ENCODE results near the gene ALG9. TPM values are rescaled to one million over a fixed set of nuclear protein-coding genes. Genes with fewer than 3 reads are reported as not detected.
A peak's percentile ranks its signal among the peaks of the same experiment; 100 is the strongest.

ALG9 gene
- total and polyA plus RNA-seq, 9 donors, result 21.2 to 29.7 (median 25.0) TPM

GRCh38 chr11:111852103-111852502, 19.3 kb downstream of the ALG9 start:
- H3K4me3 ChIP-seq (ENCODE audit: low read length), result no peak overlapping the region
- H3K27me3 ChIP-seq (ENCODE audit: control insufficient read depth, insufficient read depth, low read length), result no peaks in the 10 kb centered on the region
- no CpG with 5 or more reads among the region's 2 CpGs for WGBS (ENCODE audit: insufficient coverage)
- H3K36me3 ChIP-seq (ENCODE audit: control insufficient read depth, insufficient read depth, low read length), result peaks cover 45% of the 10 kb centered on the region
- no peak for DNase-seq
- no peaks in the 10 kb centered on the region for H3K9me3 ChIP-seq (replicated peaks; ENCODE audit: control insufficient read depth, low read depth, low read length)
- no peak overlapping the region for H3K27ac ChIP-seq (ENCODE audit: low read length)
- H3K4me1 ChIP-seq (ENCODE audit: control insufficient read depth, insufficient read depth, low read length), result no peaks in the 10 kb centered on the region

GRCh38 chr11:111851636-111852035, 19.7 kb downstream of the ALG9 start:
- H3K27me3 ChIP-seq (ENCODE audit: control insufficient read depth, insufficient read depth, low read length), result no peaks in the 10 kb centered on the region
- H3K4me3 ChIP-seq (ENCODE audit: low read length), result no peak overlapping the region
- no peaks in the 10 kb centered on the region for H3K9me3 ChIP-seq (replicated peaks; ENCODE audit: control insufficient read depth, low read depth, low read length)
- DNase-seq, result no peak
- no peaks in the 10 kb centered on the region for H3K4me1 ChIP-seq (ENCODE audit: control insufficient read depth, insufficient read depth, low read length)
- peaks cover 47% of the 10 kb centered on the region for H3K36me3 ChIP-seq (ENCODE audit: control insufficient read depth, insufficient read depth, low read length)
- H3K27ac ChIP-seq (ENCODE audit: low read length), result no peak overlapping the region

GRCh38 chr11:111851067-111851466, 20.3 kb downstream of the ALG9 start:
- peaks cover 47% of the 10 kb centered on the region for H3K36me3 ChIP-seq (ENCODE audit: control insufficient read depth, insufficient read depth, low read length)
- WGBS (ENCODE audit: insufficient coverage), result 100% methylated on average over 1 of the region's 8 CpGs
- no peaks in the 10 kb centered on the region for H3K4me1 ChIP-seq (ENCODE audit: control insufficient read depth, insufficient read depth, low read length)

GRCh38 chr11:111849631-111850030, 21.8 kb downstream of the ALG9 start:
- H3K4me1 ChIP-seq (ENCODE audit: control insufficient read depth, insufficient read depth, low read length), result no peaks in the 10 kb centered on the region
- H3K9me3 ChIP-seq (replicated peaks; ENCODE audit: control insufficient read depth, low read depth, low read length), result no peaks in the 10 kb centered on the region
- no peaks in the 10 kb centered on the region for H3K27me3 ChIP-seq (ENCODE audit: control insufficient read depth, insufficient read depth, low read length)
- H3K4me3 ChIP-seq (ENCODE audit: low read length), result no peak overlapping the region
- no peak for DNase-seq
- H3K36me3 ChIP-seq (ENCODE audit: control insufficient read depth, insufficient read depth, low read length), result peaks cover 43% of the 10 kb centered on the region
- no CpG with 5 or more reads among the region's 3 CpGs for WGBS (ENCODE audit: insufficient coverage)
- H3K27ac ChIP-seq (ENCODE audit: low read length), result no peak overlapping the region

More at GRCh38 chr11:111851067-111851466, 20.3 kb downstream of the ALG9 start:
- H3K9me3 ChIP-seq (replicated peaks; ENCODE audit: control insufficient read depth, low read depth, low read length), result no peaks in the 10 kb centered on the region
- no peak overlapping the region for H3K27ac ChIP-seq (ENCODE audit: low read length)
- H3K27me3 ChIP-seq (ENCODE audit: control insufficient read depth, insufficient read depth, low read length), result no peaks in the 10 kb centered on the region
- DNase-seq, result no peak
- no peak overlapping the region for H3K4me3 ChIP-seq (ENCODE audit: low read length)

- H3K9me3 ChIP-seq (replicated peaks; ENCODE audit: control insufficient read depth, low read depth, low read length), result no peaks in the 10 kb centered on the region
- no peak for DNase-seq
- H3K4me3 ChIP-seq (ENCODE audit: low read length), result no peak overlapping the region
- 67% methylated on average over 1 of the region's 1 CpG for WGBS (ENCODE audit: insufficient coverage)
- H3K27ac ChIP-seq (ENCODE audit: low read length), result no peak overlapping the region
- no peaks in the 10 kb centered on the region for H3K27me3 ChIP-seq (ENCODE audit: control insufficient read depth, insufficient read depth, low read length)
- H3K36me3 ChIP-seq (ENCODE audit: control insufficient read depth, insufficient read depth, low read length), result peaks cover 46% of the 10 kb centered on the region
- H3K4me1 ChIP-seq (ENCODE audit: control insufficient read depth, insufficient read depth, low read length), result no peaks in the 10 kb centered on the region
These were observed 24.7 kb downstream of the ALG9 start for GRCh38 chr11:111846636-111847035.

- DNase-seq, result no peak
- no peaks in the 10 kb centered on the region for H3K4me1 ChIP-seq (ENCODE audit: control insufficient read depth, insufficient read depth, low read length)
- no peaks in the 10 kb centered on the region for H3K9me3 ChIP-seq (replicated peaks; ENCODE audit: control insufficient read depth, low read depth, low read length)
- H3K4me3 ChIP-seq (ENCODE audit: low read length), result no peak overlapping the region
- H3K27ac ChIP-seq (ENCODE audit: low read length), result no peak overlapping the region
- no CpG with 5 or more reads among the region's 2 CpGs for WGBS (ENCODE audit: insufficient coverage)
- H3K36me3 ChIP-seq (ENCODE audit: control insufficient read depth, insufficient read depth, low read length), result peaks cover 44% of the 10 kb centered on the region
- no peaks in the 10 kb centered on the region for H3K27me3 ChIP-seq (ENCODE audit: control insufficient read depth, insufficient read depth, low read length)
These were observed 25.3 kb downstream of the ALG9 start for GRCh38 chr11:111846063-111846462.

- 59% methylated on average over 3 of the region's 7 CpGs for WGBS (ENCODE audit: insufficient coverage)
- H3K27ac ChIP-seq (ENCODE audit: low read length), result no peak overlapping the region
- H3K4me3 ChIP-seq (ENCODE audit: low read length), result no peak overlapping the region
- H3K4me1 ChIP-seq (ENCODE audit: control insufficient read depth, insufficient read depth, low read length), result no peaks in the 10 kb centered on the region
- H3K36me3 ChIP-seq (ENCODE audit: control insufficient read depth, insufficient read depth, low read length), result peaks cover 40% of the 10 kb centered on the region
- H3K27me3 ChIP-seq (ENCODE audit: control insufficient read depth, insufficient read depth, low read length), result no peaks in the 10 kb centered on the region
- no peaks in the 10 kb centered on the region for H3K9me3 ChIP-seq (replicated peaks; ENCODE audit: control insufficient read depth, low read depth, low read length)
- DNase-seq, result no peak
These were observed 25.9 kb downstream of the ALG9 start for GRCh38 chr11:111845276-111846028.

- no peak overlapping the region for H3K27ac ChIP-seq (ENCODE audit: low read length)
- no peaks in the 10 kb centered on the region for H3K27me3 ChIP-seq (ENCODE audit: control insufficient read depth, insufficient read depth, low read length)
- H3K9me3 ChIP-seq (replicated peaks; ENCODE audit: control insufficient read depth, low read depth, low read length), result no peaks in the 10 kb centered on the region
- peaks cover 36% of the 10 kb centered on the region for H3K36me3 ChIP-seq (ENCODE audit: control insufficient read depth, insufficient read depth, low read length)
- 67% methylated on average over 1 of the region's 5 CpGs for WGBS (ENCODE audit: insufficient coverage)
- no peak overlapping the region for H3K4me3 ChIP-seq (ENCODE audit: low read length)
- H3K4me1 ChIP-seq (ENCODE audit: control insufficient read depth, insufficient read depth, low read length), result no peaks in the 10 kb centered on the region
- DNase-seq, result no peak
These were observed 27.7 kb downstream of the ALG9 start for GRCh38 chr11:111843661-111844060.

GRCh38 chr11:111841370-111842053, 29.9 kb downstream of the ALG9 start:
- Histone ChIP-seq H3K4me3 (ENCODE audit: low read length) (no peak overlapping the region), H3K27me3 (ENCODE audit: control insufficient read depth, insufficient read depth, low read length) (no peaks in the 10 kb centered on the region), H3K4me1 (ENCODE audit: control insufficient read depth, insufficient read depth, low read length) (no peaks in the 10 kb centered on the region), H3K9me3 (replicated peaks; ENCODE audit: control insufficient read depth, low read depth, low read length) (no peaks in the 10 kb centered on the region), H3K27ac (ENCODE audit: low read length) (no peak overlapping the region), H3K36me3 (ENCODE audit: control insufficient read depth, insufficient read depth, low read length) (peaks cover 37% of the 10 kb centered on the region)
- peak; percentile 89 for DNase-seq
- 0% methylated on average over 3 of the region's 10 CpGs for WGBS (ENCODE audit: insufficient coverage)

- peaks cover 39% of the 10 kb centered on the region for H3K36me3 ChIP-seq (ENCODE audit: control insufficient read depth, insufficient read depth, low read length)
These were observed 31.2 kb downstream of the ALG9 start for GRCh38 chr11:111840143-111840542.

More at GRCh38 chr11:111840143-111840542, 31.2 kb downstream of the ALG9 start:
- Histone ChIP-seq H3K27ac (ENCODE audit: low read length) (no peak overlapping the region), H3K9me3 (replicated peaks; ENCODE audit: control insufficient read depth, low read depth, low read length) (no peaks in the 10 kb centered on the region), H3K4me1 (ENCODE audit: control insufficient read depth, insufficient read depth, low read length) (no peaks in the 10 kb centered on the region), H3K27me3 (ENCODE audit: control insufficient read depth, insufficient read depth, low read length) (no peaks in the 10 kb centered on the region), H3K4me3 (ENCODE audit: low read length) (no peak overlapping the region)
- 100% methylated on average over 1 of the region's 1 CpG for WGBS (ENCODE audit: insufficient coverage)
- no peak for DNase-seq

Measured in muscle of leg (tissue), 11 donors.